Adrenal gland (tissue), 12 donors: Measurements from ENCODE around the gene ARHGAP22. TPM values are rescaled to one million over a fixed set of nuclear protein-coding genes. Genes with fewer than 3 reads are reported as not detected.
A peak's percentile ranks its signal among the peaks of the same experiment; 100 is the strongest.

Experiments
- DNase-seq, 7 donors: peaks; one replicate each; pipeline ENCODE4 v3.0.0-alpha.2; 2019 to 2020
- H3K27ac ChIP-seq, 5 donors: fragments of 200-600 bp; sonication (generic) in 4 of 5; 1 replicate in 3 of 5; 2 replicates in 2 of 5; pipeline versions ENCODE4 v1.5.1 to v1.8.0; 2016 to 2020; ENCODE audit warnings: mild to moderate bottlenecking in 1 of 5
- H3K27me3 ChIP-seq: fragments of 200-600 bp; 2 replicates; pipeline ENCODE4 v1.8.0; 2021
- H3K36me3 ChIP-seq, 2 donors: fragments of 200-600 bp; replicated peaks in 1 of 2; 1 replicate in 1 of 2; 2 replicates in 1 of 2; pipeline versions ENCODE4 v1.5.1 to v1.8.0; 2018 to 2022
- H3K4me1 ChIP-seq, 2 donors: fragments of 200-600 bp; replicated peaks in 1 of 2; 1 replicate in 1 of 2; 2 replicates in 1 of 2; pipeline versions ENCODE4 v1.5.1 to v1.8.0; 2018 to 2021
- H3K4me3 ChIP-seq, 4 donors: fragments of 200-600 bp; sonication (generic) in 3 of 4; one replicate each; pipeline ENCODE4 v1.5.1; 2016 to 2018
- H3K9me3 ChIP-seq, 3 donors: fragments of 200-600 bp; sonication (generic) in 1 of 3; replicated peaks in 1 of 3; 1 replicate in 2 of 3; 2 replicates in 1 of 3; pipeline versions ENCODE4 v1.5.1 to v1.8.0; 2016 to 2021
- POLR2A ChIP-seq, 2 donors: fragments of 450-650 bp; IDR thresholded peaks; one replicate each; pipeline ENCODE4 v1.6.1; 2017; ENCODE audit warnings: antibody characterized with exemption in 2 of 2, mild to moderate bottlenecking in 2 of 2, moderate library complexity in 1 of 2
- WGBS, 4 donors: extraction: QIAGEN DNeasy Blood & Tissue Kit in 2 of 4; methylation state at CpG; one replicate each; pipeline versions ENCODE4 v1.1.5 to v1.1.7; 2013 to 2017; 5-methylcytosine and 5-hydroxymethylcytosine counted together
- intact Hi-C, 2 donors: fragments of 100-400 bp; cut with DNase I; formaldehyde crosslinking; loops; one replicate each; pipeline versions ENCODE4 v1.14.1 to v1.15.0; 2022 to 2023
- polyA plus RNA-seq, 3 donors: library from polyadenylated mRNA; stranded (reverse); fragments of 200-250 nt in 2 of 3; fragments of 350-450 nt in 1 of 3; fragmentation: Illumina TruSeq in 1 of 3; extraction: RNeasy Lipid Tissue Mini Kit (QIAGEN cat#74804) in 1 of 3; gene quantifications; one replicate each; pipeline ENCODE4 v1.2.3, GENCODE V29; 2013 to 2014
- total RNA-seq, 9 donors: library from RNA; depleted of rRNA in 4 of 9; stranded (reverse); fragments of >200 nt in 4 of 9; fragments of 120-200 nt in 1 of 9; fragmentation: NEBNext Ultra II Directional in 1 of 9; extraction: Animal tissue kit (Norgen Biotek cat#: 25700) in 1 of 9; gene quantifications; one replicate each; pipeline versions ENCODE4 v1.1.0 to v1.2.4, GENCODE V29; 2013 to 2023
- TF ChIP-seq, protein P1 (sequence below), 6 experiments: fragments of 450-650 bp in 4 of 6; fragments of 200-600 bp in 2 of 6; sonication (generic) in 1 of 6; IDR thresholded peaks; 1 replicate in 5 of 6; 2 replicates in 1 of 6; pipeline versions ENCODE4 v1.5.1 to v1.8.0; 2016 to 2021; ENCODE audit warnings: antibody characterized with exemption in 6 of 6, mild to moderate bottlenecking in 2 of 6, moderate library complexity in 1 of 6
- donor health status: healthy with polysubstance abuse.
- donor health status: Bipolar disorder and iron deficiency.
- donor health status: DM: yes; HTN: yes; CAD: no.
- donor health status: DM: no; HTN: no; CAD: no.
- donor health status: DM: no; HTN: no; CAD: no.
- donor health status: DM: yes; HTN: yes; CAD: no.

The ARHGAP22 gene
- total and polyA plus RNA-seq, 12 donors = 0.91 to 11.6 (median 4.6) TPM

DNA sequence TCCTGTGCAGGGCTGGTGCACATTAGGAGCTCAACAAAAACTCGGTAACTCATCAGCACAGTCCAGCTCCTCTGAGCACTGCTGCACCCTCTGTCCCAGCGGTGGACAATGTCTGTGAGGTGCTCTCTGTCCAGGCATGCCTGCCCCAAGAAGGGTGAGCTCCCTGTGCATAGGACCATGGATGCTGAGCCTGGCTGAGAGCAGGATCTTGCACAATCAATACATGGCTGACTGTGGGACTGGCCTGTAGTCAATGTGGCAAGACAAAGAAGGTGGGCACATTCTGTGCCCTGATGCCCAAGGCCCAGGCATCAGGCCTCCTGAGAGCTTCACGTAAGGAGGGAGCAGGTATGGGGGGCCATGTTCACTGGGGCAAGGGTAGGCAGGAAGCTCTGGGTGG, 17.1 kb downstream of the ARHGAP22 start:
- no peak for DNase-seq
- intact Hi-C loops = no loop called here

DNA sequence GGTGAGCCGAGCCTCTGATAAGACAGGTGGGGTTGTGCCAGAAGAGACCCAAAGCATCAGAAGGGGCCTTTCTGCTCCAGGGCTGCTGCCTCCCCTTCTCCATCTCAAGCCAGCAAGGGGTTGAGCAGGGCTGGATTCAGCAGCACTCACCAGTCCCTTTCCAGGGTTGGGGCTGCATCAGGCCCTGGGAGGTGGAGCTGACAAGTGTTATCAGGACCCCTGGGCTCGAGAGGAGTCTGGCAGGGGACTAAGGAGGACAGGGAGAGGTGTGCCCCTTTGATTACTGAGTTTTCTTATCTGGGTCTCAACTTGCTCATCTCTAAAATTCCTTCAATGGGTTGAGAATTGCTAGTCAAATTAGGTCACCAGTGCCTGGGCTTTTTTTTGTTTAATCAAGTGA, 17.8 kb downstream of the ARHGAP22 start:
- 57 to 67% (median 59%) methylated on average over 1 to 2 of the region's 2 CpGs for WGBS, 4 donors
- no peak overlapping the region for H3K4me3 ChIP-seq
- intact Hi-C loops = no loop called here

More for the DNA sequence above, 17.1 kb downstream of the ARHGAP22 start:
- H3K27me3 ChIP-seq = no peaks in the 10 kb centered on the region
- TF ChIP-seq, protein P1, sequence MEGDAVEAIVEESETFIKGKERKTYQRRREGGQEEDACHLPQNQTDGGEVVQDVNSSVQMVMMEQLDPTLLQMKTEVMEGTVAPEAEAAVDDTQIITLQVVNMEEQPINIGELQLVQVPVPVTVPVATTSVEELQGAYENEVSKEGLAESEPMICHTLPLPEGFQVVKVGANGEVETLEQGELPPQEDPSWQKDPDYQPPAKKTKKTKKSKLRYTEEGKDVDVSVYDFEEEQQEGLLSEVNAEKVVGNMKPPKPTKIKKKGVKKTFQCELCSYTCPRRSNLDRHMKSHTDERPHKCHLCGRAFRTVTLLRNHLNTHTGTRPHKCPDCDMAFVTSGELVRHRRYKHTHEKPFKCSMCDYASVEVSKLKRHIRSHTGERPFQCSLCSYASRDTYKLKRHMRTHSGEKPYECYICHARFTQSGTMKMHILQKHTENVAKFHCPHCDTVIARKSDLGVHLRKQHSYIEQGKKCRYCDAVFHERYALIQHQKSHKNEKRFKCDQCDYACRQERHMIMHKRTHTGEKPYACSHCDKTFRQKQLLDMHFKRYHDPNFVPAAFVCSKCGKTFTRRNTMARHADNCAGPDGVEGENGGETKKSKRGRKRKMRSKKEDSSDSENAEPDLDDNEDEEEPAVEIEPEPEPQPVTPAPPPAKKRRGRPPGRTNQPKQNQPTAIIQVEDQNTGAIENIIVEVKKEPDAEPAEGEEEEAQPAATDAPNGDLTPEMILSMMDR (IDR thresholded peaks at IDR 0.05) = no peak
- TF ChIP-seq POLR2A (IDR thresholded peaks at IDR 0.05) = no peak
- no peaks in the 10 kb centered on the region for H3K4me1 ChIP-seq
- 87 to 94% (median 90%) methylated on average over 3 of the region's 3 CpGs for WGBS, 4 donors
- no peak overlapping the region for H3K4me3 ChIP-seq
- H3K27ac ChIP-seq = no peak overlapping the region
- H3K36me3 ChIP-seq = no peaks in the 10 kb centered on the region
- no peaks in the 10 kb centered on the region for H3K9me3 ChIP-seq

DNA sequence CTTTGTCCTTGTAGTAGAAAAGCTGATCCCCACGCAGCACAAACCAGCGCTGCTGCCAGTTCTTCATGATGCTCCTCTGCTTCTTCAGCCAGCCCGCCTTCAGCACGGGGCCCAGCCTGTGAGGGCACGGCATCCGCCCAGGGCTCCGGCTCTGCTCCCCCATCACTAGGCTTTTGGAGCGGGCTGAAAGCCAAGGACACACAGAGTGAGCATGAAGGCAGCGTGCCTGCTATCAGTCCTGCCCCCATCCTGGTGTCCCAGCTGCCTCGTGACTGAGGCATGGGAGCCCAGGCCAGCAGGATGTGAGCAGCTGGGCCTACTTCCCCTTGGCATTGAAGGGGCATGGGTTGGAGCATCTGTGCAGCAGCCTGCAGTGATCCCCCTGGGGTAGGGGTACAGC, 21.9 kb downstream of the ARHGAP22 start:
- intact Hi-C loops = no loop called here
- WGBS, 4 donors = 67 to 79% (median 74%) methylated on average over 7 to 10 of the region's 10 CpGs
- Histone ChIP-seq H3K36me3 (no peaks in the 10 kb centered on the region), H3K9me3 (no peaks in the 10 kb centered on the region), H3K4me3 (no peak overlapping the region), H3K4me1 (no peaks in the 10 kb centered on the region), H3K27me3 (no peaks in the 10 kb centered on the region), H3K27ac (no peak overlapping the region)
- DNase-seq = peak in 6 of 7 donors; percentile 37 to 63 (median 48)
- TF ChIP-seq, protein P1 (IDR thresholded peaks at IDR 0.05) = no peak
- no peak for TF ChIP-seq POLR2A (IDR thresholded peaks at IDR 0.05)

More for the DNA sequence above, 17.8 kb downstream of the ARHGAP22 start:
- no peaks in the 10 kb centered on the region for H3K4me1 ChIP-seq
- no peak for DNase-seq
- no peaks in the 10 kb centered on the region for H3K36me3 ChIP-seq
- no peak overlapping the region for H3K27ac ChIP-seq
- H3K9me3 ChIP-seq = no peaks in the 10 kb centered on the region
- no peaks in the 10 kb centered on the region for H3K27me3 ChIP-seq
- TF ChIP-seq POLR2A (IDR thresholded peaks at IDR 0.05) = no peak
- TF ChIP-seq, protein P1 (IDR thresholded peaks at IDR 0.05) = no peak

DNA sequence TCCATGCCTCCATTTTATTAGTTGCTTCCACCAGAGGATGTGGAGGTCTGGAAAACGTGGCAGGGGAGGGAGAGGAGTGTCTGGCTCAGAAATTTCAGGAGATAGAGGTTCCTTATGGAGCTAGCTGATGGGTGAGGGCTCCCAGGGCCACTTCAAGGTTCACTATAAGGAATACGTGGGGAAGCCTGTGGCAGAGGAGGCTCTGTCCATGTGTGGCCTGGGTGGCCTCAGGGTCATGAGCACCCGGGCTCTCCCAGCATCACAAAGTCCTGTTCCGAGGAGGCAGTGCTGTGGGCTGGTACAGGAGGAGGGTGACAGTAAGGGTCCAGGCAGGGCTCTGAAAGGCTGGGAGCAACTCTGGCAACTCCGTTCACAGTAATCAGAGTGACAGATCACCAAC, 24.6 kb downstream of the ARHGAP22 start:
- intact Hi-C loops = no loop called here
- Histone ChIP-seq H3K4me3 (no peak overlapping the region), H3K27ac (no peak overlapping the region), H3K36me3 (no peaks in the 10 kb centered on the region), H3K27me3 (no peaks in the 10 kb centered on the region), H3K9me3 (no peaks in the 10 kb centered on the region), H3K4me1 (no peaks in the 10 kb centered on the region)
- DNase-seq = peak in 1 of 7 donors; percentile 31
- no peak for TF ChIP-seq POLR2A (IDR thresholded peaks at IDR 0.05)
- TF ChIP-seq, protein P1 (IDR thresholded peaks at IDR 0.05) = no peak
- 65 to 76% (median 70%) methylated on average over 4 to 5 of the region's 5 CpGs for WGBS, 4 donors
